ENCODE results near the gene ANXA2. TPM values are rescaled to one million over a fixed set of nuclear protein-coding genes. Genes with fewer than 3 reads are reported as not detected.
"Not testable (repeated sequence)": the region's sequence is repeated elsewhere in the genome, so short reads cannot be mapped to it uniquely, and the experiment has no call there.

Gene ANXA2
- total RNA-seq, 2 donors from 2014 or later = 186 to 190 TPM

DNA sequence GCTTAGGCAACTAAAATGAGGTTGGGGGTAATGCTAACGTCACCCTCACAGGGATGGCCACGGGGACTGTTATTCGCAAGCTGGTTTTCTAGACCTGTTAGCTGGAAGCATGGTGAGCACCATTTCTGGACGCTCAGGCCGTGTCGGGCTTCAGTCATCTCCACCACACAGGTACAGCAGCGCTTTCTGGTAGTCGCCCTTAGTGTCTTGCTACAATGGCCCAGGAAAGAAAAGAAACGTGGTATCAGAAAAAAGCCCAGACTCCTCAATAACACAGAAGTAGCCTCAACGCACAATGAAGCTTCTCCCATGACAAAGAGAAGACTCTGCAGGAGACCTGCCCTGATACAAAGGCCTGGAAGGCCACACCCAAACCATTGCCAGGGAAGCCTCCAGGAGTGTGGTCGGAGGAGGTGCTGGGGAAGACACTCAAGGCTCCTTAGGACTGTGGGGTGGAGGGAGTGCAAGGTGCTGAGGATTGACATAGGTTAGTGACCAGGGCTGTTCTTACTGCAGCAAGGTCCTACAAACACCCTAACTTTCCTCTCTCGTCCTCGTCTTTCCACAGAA lies 50.2 kb downstream of the ANXA2 start:
- peaks cover 14% of the 10 kb centered on the region for H3K4me1 Mint-ChIP-seq
- DNase-seq = no peak
- ATAC-seq = no peak
- peaks cover 18% of the 10 kb centered on the region for H3K36me3 Mint-ChIP-seq (ENCODE audit: low read depth)
- H3K27ac Mint-ChIP-seq = no peak overlapping the region
- no peaks in the 10 kb centered on the region for H3K9me3 ChIP-seq (ENCODE audit: control insufficient read depth, low read length, poor library complexity, severe bottlenecking)
- H3K27me3 Mint-ChIP-seq = no peaks in the 10 kb centered on the region
- H3K4me3 Mint-ChIP-seq = no peak overlapping the region

DNA sequence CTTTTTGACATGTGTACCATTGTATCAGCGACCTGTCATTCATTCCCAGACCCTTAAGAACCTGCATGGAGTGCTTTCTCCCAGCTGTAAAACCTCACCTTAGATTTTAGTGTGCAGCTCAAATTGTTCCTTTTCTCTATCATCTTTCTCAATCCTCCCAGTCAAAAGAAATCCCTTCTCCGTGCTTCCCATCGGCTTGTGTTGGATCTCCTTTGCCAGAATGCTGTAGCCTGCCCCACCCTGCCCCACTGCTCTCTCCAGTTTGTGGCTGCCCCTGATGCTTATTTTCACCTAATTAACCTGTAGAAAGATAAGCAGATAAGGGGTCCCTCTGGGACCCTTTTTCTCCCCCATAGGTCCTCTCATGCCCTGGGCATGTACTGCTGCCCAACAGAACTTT lies 51.1 kb downstream of the ANXA2 start:
- Mint-ChIP-seq H3K27ac (no peak overlapping the region), H3K27me3 (no peaks in the 10 kb centered on the region), H3K4me3 (no peak overlapping the region), H3K4me1 (peaks cover 12% of the 10 kb centered on the region), H3K36me3 (ENCODE audit: low read depth) (peaks cover 13% of the 10 kb centered on the region)
- no peak for ATAC-seq
- DNase-seq = no peak
- no peaks in the 10 kb centered on the region for H3K9me3 ChIP-seq (ENCODE audit: control insufficient read depth, low read length, poor library complexity, severe bottlenecking)

DNA sequence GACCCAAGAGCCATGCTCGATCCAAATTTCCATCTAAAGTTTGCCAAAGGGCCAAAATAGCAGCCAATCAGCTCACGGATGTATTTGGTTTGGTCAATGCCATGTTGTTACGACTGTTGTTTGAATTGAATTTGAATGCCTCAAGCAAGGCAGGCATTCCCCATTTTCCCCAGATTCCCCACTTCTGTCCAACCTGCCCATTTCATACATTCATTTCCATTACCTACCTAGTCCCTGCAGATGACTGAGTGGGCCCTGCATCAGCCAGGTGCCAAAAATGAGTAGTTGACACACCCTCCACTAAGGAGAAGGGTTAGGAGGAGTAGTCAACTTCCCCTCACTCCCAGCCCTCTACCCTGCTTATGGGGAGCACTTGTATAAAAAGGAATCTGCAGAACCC lies 51.7 kb downstream of the ANXA2 start:
- no peak for DNase-seq
- peaks cover 13% of the 10 kb centered on the region for H3K36me3 Mint-ChIP-seq (ENCODE audit: low read depth)

DNA sequence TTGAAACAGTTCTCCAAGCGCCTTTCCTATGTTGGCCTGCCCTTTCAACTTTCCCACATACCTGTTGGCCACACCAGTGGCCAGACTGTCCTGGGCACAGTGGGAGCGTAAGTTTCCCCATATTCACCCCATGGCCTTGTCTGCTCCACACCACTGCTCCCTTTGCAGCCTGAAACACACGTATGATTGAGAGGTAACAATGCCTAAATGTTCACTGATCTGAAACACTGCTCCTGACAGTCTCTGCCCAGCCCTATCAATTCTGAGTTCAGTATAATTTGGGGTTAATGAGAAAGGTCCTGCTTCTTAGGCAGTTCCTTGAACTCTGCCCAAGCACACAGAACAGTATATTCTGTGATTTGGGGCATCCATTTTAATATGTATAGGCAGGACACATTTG lies 52.2 kb downstream of the ANXA2 start:
- no peak overlapping the region for H3K4me3 Mint-ChIP-seq
- H3K4me1 Mint-ChIP-seq = peaks cover 10% of the 10 kb centered on the region
- no peak for ATAC-seq
- no peak overlapping the region for H3K27ac Mint-ChIP-seq
- peaks cover 13% of the 10 kb centered on the region for H3K36me3 Mint-ChIP-seq (ENCODE audit: low read depth)
- H3K27me3 Mint-ChIP-seq = no peaks in the 10 kb centered on the region
- H3K9me3 ChIP-seq (ENCODE audit: control insufficient read depth, low read length, poor library complexity, severe bottlenecking) = no peaks in the 10 kb centered on the region
- no peak for DNase-seq

More for the DNA sequence above, 51.7 kb downstream of the ANXA2 start:
- ATAC-seq = no peak
- H3K4me1 Mint-ChIP-seq = peaks cover 10% of the 10 kb centered on the region
- H3K4me3 Mint-ChIP-seq = no peak overlapping the region
- no peaks in the 10 kb centered on the region for H3K9me3 ChIP-seq (ENCODE audit: control insufficient read depth, low read length, poor library complexity, severe bottlenecking)
- H3K27me3 Mint-ChIP-seq = no peaks in the 10 kb centered on the region
- no peak overlapping the region for H3K27ac Mint-ChIP-seq

- DNase-seq (no peak), ATAC-seq (no peak)
- H3K27ac Mint-ChIP-seq = peak overlapping the region; percentile 29
- H3K4me3 Mint-ChIP-seq = no peak overlapping the region
- H3K9me3 ChIP-seq (ENCODE audit: control insufficient read depth, low read length, poor library complexity, severe bottlenecking) = no peaks in the 10 kb centered on the region
- H3K27me3 Mint-ChIP-seq = no peaks in the 10 kb centered on the region
- peaks cover 10% of the 10 kb centered on the region for H3K36me3 Mint-ChIP-seq (ENCODE audit: low read depth)
- peaks cover 6% of the 10 kb centered on the region for H3K4me1 Mint-ChIP-seq
Measured at GRCh38 chr15:60344987-60345386, 52.8 kb downstream of the ANXA2 start.

GRCh38 chr15:60344461-60344860 lies 53.3 kb downstream of the ANXA2 start:
- DNase-seq (no peak), ATAC-seq (no peak)
- Mint-ChIP-seq H3K4me3 (no peak overlapping the region), H3K36me3 (ENCODE audit: low read depth) (peaks cover 8% of the 10 kb centered on the region), H3K27ac (peak overlapping the region; percentile 29), H3K27me3 (no peaks in the 10 kb centered on the region), H3K4me1 (peaks cover 3% of the 10 kb centered on the region)
- no peaks in the 10 kb centered on the region for H3K9me3 ChIP-seq (ENCODE audit: control insufficient read depth, low read length, poor library complexity, severe bottlenecking)

- Mint-ChIP-seq H3K36me3 (ENCODE audit: low read depth) (peaks cover 4% of the 10 kb centered on the region), H3K4me3 (no peak overlapping the region), H3K27ac (no peak overlapping the region), H3K27me3 (no peaks in the 10 kb centered on the region), H3K4me1 (peaks cover 3% of the 10 kb centered on the region)
- ATAC-seq (no peak), DNase-seq (no peak)
- no peaks in the 10 kb centered on the region for H3K9me3 ChIP-seq (ENCODE audit: control insufficient read depth, low read length, poor library complexity, severe bottlenecking)
Measured at GRCh38 chr15:60343221-60343970, 54.4 kb downstream of the ANXA2 start.

DNA sequence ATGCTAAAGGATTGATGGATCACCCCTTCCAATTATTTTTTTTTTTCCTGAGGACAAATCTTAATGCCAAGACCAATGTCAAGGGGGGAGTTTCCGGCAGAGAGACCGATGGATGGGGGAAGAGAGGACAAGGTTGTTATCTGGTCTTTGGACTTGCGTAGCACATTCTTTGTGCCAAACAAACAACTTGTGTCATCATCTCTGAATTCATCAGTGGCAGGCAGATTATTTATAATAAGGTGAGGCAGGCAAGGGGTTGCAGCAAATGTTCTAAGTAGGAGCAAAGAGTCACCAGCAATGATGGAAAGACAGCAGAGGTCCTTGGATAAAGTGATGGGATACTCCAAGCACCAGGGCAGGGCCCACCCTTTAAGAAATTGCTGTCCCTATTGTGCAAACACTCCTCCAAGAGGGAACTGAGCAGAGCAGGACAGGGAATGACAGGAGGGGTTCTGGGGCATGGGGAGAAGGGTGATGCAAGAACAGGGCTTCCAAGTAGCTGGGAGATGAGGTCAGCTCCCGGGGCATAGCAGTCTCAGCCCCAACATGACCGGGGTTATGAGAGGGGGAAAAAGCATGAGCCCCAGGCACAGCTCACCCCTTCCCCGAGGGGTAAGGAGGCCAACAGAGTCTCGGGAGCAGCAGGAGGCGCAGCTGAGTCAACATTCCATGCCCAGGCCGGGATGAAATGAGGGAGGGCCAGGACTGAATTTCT lies 57.4 kb downstream of the ANXA2 start:
- ATAC-seq (no peak), DNase-seq (no peak)
- no peaks in the 10 kb centered on the region for H3K9me3 ChIP-seq (ENCODE audit: control insufficient read depth, low read length, poor library complexity, severe bottlenecking)
- H3K27ac Mint-ChIP-seq = no peak overlapping the region
- peaks cover 2% of the 10 kb centered on the region for H3K36me3 Mint-ChIP-seq (ENCODE audit: low read depth)
- no peaks in the 10 kb centered on the region for H3K27me3 Mint-ChIP-seq
- H3K4me1 Mint-ChIP-seq = peaks cover 3% of the 10 kb centered on the region
- no peak overlapping the region for H3K4me3 Mint-ChIP-seq

GRCh38 chr15:60339236-60339635 lies 58.5 kb downstream of the ANXA2 start:
- peaks cover under 1% of the 10 kb centered on the region for H3K27me3 Mint-ChIP-seq
- DNase-seq (no peak), ATAC-seq (no peak)
- no peak overlapping the region for H3K27ac Mint-ChIP-seq
- H3K36me3 Mint-ChIP-seq (ENCODE audit: low read depth) = peaks cover 2% of the 10 kb centered on the region
- no peaks in the 10 kb centered on the region for H3K9me3 ChIP-seq (ENCODE audit: control insufficient read depth, low read length, poor library complexity, severe bottlenecking)
- peaks cover 3% of the 10 kb centered on the region for H3K4me1 Mint-ChIP-seq
- no peak overlapping the region for H3K4me3 Mint-ChIP-seq

- Mint-ChIP-seq H3K4me3 (no peak overlapping the region), H3K27ac (no peak overlapping the region), H3K27me3 (peaks cover 5% of the 10 kb centered on the region), H3K36me3 (ENCODE audit: low read depth) (peaks cover 2% of the 10 kb centered on the region), H3K4me1 (peaks cover 4% of the 10 kb centered on the region)
- ATAC-seq = no peak
- H3K9me3 ChIP-seq (ENCODE audit: control insufficient read depth, low read length, poor library complexity, severe bottlenecking) = no peaks in the 10 kb centered on the region
- no peak for DNase-seq
Measured at GRCh38 chr15:60338810-60339209, 59.0 kb downstream of the ANXA2 start.

- no peaks in the 10 kb centered on the region for H3K9me3 ChIP-seq (ENCODE audit: control insufficient read depth, low read length, poor library complexity, severe bottlenecking)
- Mint-ChIP-seq H3K36me3 (ENCODE audit: low read depth) (peaks cover 4% of the 10 kb centered on the region), H3K4me3 (no peak overlapping the region), H3K27ac (no peak overlapping the region), H3K4me1 (peaks cover 2% of the 10 kb centered on the region), H3K27me3 (peaks cover 22% of the 10 kb centered on the region)
- ATAC-seq = no peak
- DNase-seq = no peak
Measured at GRCh38 chr15:60337076-60337475, 60.7 kb downstream of the ANXA2 start.

GRCh38 chr15:60335296-60335695 lies 62.5 kb downstream of the ANXA2 start:
- ATAC-seq; H3K9me3 ChIP-seq (ENCODE audit: control insufficient read depth, low read length, poor library complexity, severe bottlenecking); DNase-seq; H3K4me3 Mint-ChIP-seq; H3K36me3 Mint-ChIP-seq (ENCODE audit: low read depth); H3K4me1 Mint-ChIP-seq; H3K27ac Mint-ChIP-seq: not testable (repeated sequence)
- peaks cover 38% of the 10 kb centered on the region for H3K27me3 Mint-ChIP-seq

DNA sequence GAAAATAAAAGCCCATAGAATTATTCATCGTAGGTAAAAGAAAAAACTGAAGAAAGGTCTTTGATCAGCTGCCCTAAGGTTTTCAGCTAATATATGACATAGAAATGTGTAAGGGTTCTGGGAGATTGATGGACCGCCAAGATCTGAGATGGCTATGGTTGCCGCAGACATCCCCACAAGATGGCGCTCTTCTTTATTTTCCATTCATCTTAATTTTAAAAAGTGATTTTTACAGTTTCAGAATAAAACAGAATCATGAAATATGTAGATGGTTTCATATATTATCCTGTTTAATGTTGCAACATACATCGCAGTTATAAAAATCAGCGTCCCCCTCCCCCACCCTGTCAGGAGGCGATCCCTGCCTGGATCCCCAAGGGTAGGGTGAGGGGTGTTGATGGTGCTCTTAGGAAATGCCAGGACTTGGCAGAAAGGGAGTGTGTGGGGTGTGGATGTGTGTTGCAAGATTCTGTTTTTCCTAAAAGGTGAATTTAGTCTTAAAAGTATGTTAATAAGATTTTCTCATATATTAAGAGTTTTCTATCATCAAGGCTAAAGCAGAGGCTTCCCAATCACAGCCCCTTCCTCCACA lies 68.8 kb downstream of the ANXA2 start:
- H3K9me3 ChIP-seq (ENCODE audit: control insufficient read depth, low read length, poor library complexity, severe bottlenecking) = no peaks in the 10 kb centered on the region
- Mint-ChIP-seq H3K36me3 (ENCODE audit: low read depth) (peaks cover 2% of the 10 kb centered on the region), H3K27me3 (peaks cover 78% of the 10 kb centered on the region), H3K27ac (no peak overlapping the region), H3K4me3 (no peak overlapping the region), H3K4me1 (peaks cover 8% of the 10 kb centered on the region)
- ATAC-seq = no peak
- DNase-seq = peak in 1 of 3 donors; percentile 13
